HG02610 (cell line): ENCODE results near the gene ISOC1.

Experiments
- ATAC-seq: cut with Tn5 transposase; IDR thresholded peaks from one replicate; pipeline ENCODE4 v1.9.1; 2021; ENCODE audit warnings: mild to moderate bottlenecking, moderate library complexity; ENCODE audit not compliant: unreplicated experiment

The ISOC1 gene

GRCh38 chr5:129094087-129094923, at the start of gene ISOC1:
ISOC1 (plus strand) TSS chr5:129094749; CDS start chr5:129094767, 18 bp downstream.
- ATAC-seq, result peak; percentile 92

- ATAC-seq, result no peak
These were observed 48.4 kb upstream of the ISOC1 start for GRCh38 chr5:129046151-129046550.

GRCh38 chr5:129048509-129048908, 46.0 kb upstream of the ISOC1 start:
- ATAC-seq, result no peak

GRCh38 chr5:129049126-129049799, 45.3 kb upstream of the ISOC1 start:
- no peak for ATAC-seq

GRCh38 chr5:129051283-129051682, 43.3 kb upstream of the ISOC1 start:
- ATAC-seq, result no peak

GRCh38 chr5:129053438-129053837, 41.1 kb upstream of the ISOC1 start:
- ATAC-seq, result no peak

GRCh38 chr5:129057329-129057728, 37.2 kb upstream of the ISOC1 start:
- no peak for ATAC-seq

- ATAC-seq, result no peak
These were observed 32.7 kb upstream of the ISOC1 start for GRCh38 chr5:129061849-129062248.

- no peak for ATAC-seq
These were observed 31.0 kb upstream of the ISOC1 start for GRCh38 chr5:129063483-129064113.

GRCh38 chr5:129065721-129066120, 28.8 kb upstream of the ISOC1 start:
- ATAC-seq, result no peak

GRCh38 chr5:129067745-129068144, 26.8 kb upstream of the ISOC1 start:
- ATAC-seq, result no peak

GRCh38 chr5:129069292-129069691, 25.3 kb upstream of the ISOC1 start:
- ATAC-seq, result no peak

GRCh38 chr5:129073111-129073510, 21.4 kb upstream of the ISOC1 start:
- ATAC-seq, result no peak

GRCh38 chr5:129074903-129075302, 19.6 kb upstream of the ISOC1 start:
- ATAC-seq, result no peak

GRCh38 chr5:129077433-129078075, 17.0 kb upstream of the ISOC1 start:
- ATAC-seq, result no peak

GRCh38 chr5:129078247-129078646, 16.3 kb upstream of the ISOC1 start:
- no peak for ATAC-seq

GRCh38 chr5:129078660-129079059, 15.9 kb upstream of the ISOC1 start:
- no peak for ATAC-seq

GRCh38 chr5:129079496-129079895, 15.1 kb upstream of the ISOC1 start:
- ATAC-seq, result no peak

- no peak for ATAC-seq
These were observed 13.8 kb upstream of the ISOC1 start for GRCh38 chr5:129080766-129081165.

GRCh38 chr5:129082225-129083136, 12.1 kb upstream of the ISOC1 start:
- no peak for ATAC-seq
